Hepatocyte (in vitro differentiated cells): ENCODE results near the gene STARD13. TPM values are rescaled to one million over a fixed set of nuclear protein-coding genes. Genes with fewer than 3 reads are reported as not detected.

Source experiments
- DNase-seq: peaks from one replicate; pipeline ENCODE4 v3.0.0-alpha.2; 2016; ENCODE audit warnings: low spot score
- H2AFZ ChIP-seq: fragments of 200-600 bp; sonication (generic); 2 replicates; pipeline ENCODE4 v1.6.0; 2016; ENCODE audit warnings: antibody characterized with exemption, mild to moderate bottlenecking
- H3K27ac ChIP-seq: fragments of 200-600 bp; sonication (generic); 2 replicates; pipeline ENCODE4 v1.5.1; 2016; ENCODE audit warnings: mild to moderate bottlenecking
- H3K27me3 ChIP-seq: fragments of 200-600 bp; sonication (generic); 2 replicates; pipeline ENCODE4 v1.6.1; 2016
- H3K36me3 ChIP-seq: fragments of 200-600 bp; sonication (generic); replicated peaks from 2 replicates; pipeline ENCODE4 v1.5.1; 2016; ENCODE audit warnings: low read depth; ENCODE audit not compliant: insufficient read depth
- H3K4me1 ChIP-seq: fragments of 200-600 bp; sonication (generic); 2 replicates; pipeline ENCODE4 v1.5.1; 2016; ENCODE audit warnings: mild to moderate bottlenecking, moderate library complexity; ENCODE audit not compliant: insufficient read depth
- H3K4me2 ChIP-seq: fragments of 200-600 bp; sonication (generic); 2 replicates; pipeline ENCODE4 v1.6.0; 2016
- H3K4me3 ChIP-seq: fragments of 200-600 bp; sonication (generic); 2 replicates; pipeline ENCODE4 v1.5.1; 2016; ENCODE audit warnings: mild to moderate bottlenecking
- H3K79me2 ChIP-seq: fragments of 200-600 bp; sonication (generic); 2 replicates; pipeline ENCODE4 v1.6.0; 2017; ENCODE audit warnings: mild to moderate bottlenecking
- H3K9me2 ChIP-seq: fragments of 200-600 bp; sonication (generic); replicated peaks from 2 replicates; pipeline ENCODE4 v1.6.0; 2017; ENCODE audit warnings: mild to moderate bottlenecking; ENCODE audit not compliant: insufficient read depth
- H3K9me3 ChIP-seq: fragments of 200-600 bp; sonication (generic); 2 replicates; pipeline ENCODE4 v1.5.1; 2016; ENCODE audit warnings: low read depth, mild to moderate bottlenecking
- H4K20me1 ChIP-seq: fragments of 200-600 bp; sonication (generic); 2 replicates; pipeline ENCODE4 v1.6.0; 2016; ENCODE audit warnings: mild to moderate bottlenecking; ENCODE audit not compliant: insufficient read depth, poor library complexity, severe bottlenecking
- EZH2 ChIP-seq: fragments of 200-600 bp; sonication (generic); IDR thresholded peaks from 2 replicates; pipeline ENCODE4 v1.6.1; 2016; ENCODE audit warnings: antibody characterized with exemption, mild to moderate bottlenecking, borderline replicate concordance
- EZH2phosphoT487 ChIP-seq: fragments of 200-600 bp; sonication (generic); IDR thresholded peaks from one replicate; pipeline ENCODE4 v1.6.1; 2018; ENCODE audit warnings: antibody characterized with exemption, mild to moderate bottlenecking, low read depth, moderate library complexity; ENCODE audit not compliant: unreplicated experiment, severe bottlenecking
- WGBS: methylation state at CpG from one replicate; pipeline ENCODE4 v1.1.6; 2016; ENCODE audit warnings: low lambda C conversion rate; ENCODE audit errors: missing lambda C conversion rate; 5-methylcytosine and 5-hydroxymethylcytosine counted together
- polyA plus RNA-seq: library from polyadenylated mRNA; unstranded; fragments of >200 nt; fragmentation: Nextera tagmentation; extraction: Ambion mirVana; gene quantifications from 2 replicates; pipeline ENCODE4 v1.2.1, GENCODE V29; 2016
- total RNA-seq: library from RNA; depleted of rRNA; stranded (reverse); fragments of >200 nt; gene quantifications from 2 replicates; pipeline ENCODE4 v1.2.3, GENCODE V29; 2014
- TF ChIP-seq, protein P1 (sequence below): fragments of 200-600 bp; sonication (generic); IDR thresholded peaks from 2 replicates; pipeline ENCODE4 v1.5.1; 2016; ENCODE audit warnings: antibody characterized with exemption, mild to moderate bottlenecking; ENCODE audit not compliant: poor library complexity

STARD13 gene
- total and polyA plus RNA-seq, 2 experiments from 2014 or later, result 5.4 to 13.5 TPM

- Histone ChIP-seq H3K27ac (no peak overlapping the region), H3K4me2 (peak overlapping the region; percentile 13), H3K79me2 (no peaks in the 10 kb centered on the region), H2AFZ (no peak overlapping the region), H3K9me3 (no peaks in the 10 kb centered on the region), H3K4me3 (no peak overlapping the region), H3K4me1 (no peaks in the 10 kb centered on the region), H3K9me2 (no peaks in the 10 kb centered on the region), H3K36me3 (no peaks in the 10 kb centered on the region), H3K27me3 (no peaks in the 10 kb centered on the region), H4K20me1 (no peaks in the 10 kb centered on the region)
- DNase-seq, result no peak
- WGBS, result 50% methylated on average over 9 of the region's 9 CpGs
- TF ChIP-seq EZH2 (no peak), EZH2phosphoT487 (no peak)
- TF ChIP-seq, protein P1, sequence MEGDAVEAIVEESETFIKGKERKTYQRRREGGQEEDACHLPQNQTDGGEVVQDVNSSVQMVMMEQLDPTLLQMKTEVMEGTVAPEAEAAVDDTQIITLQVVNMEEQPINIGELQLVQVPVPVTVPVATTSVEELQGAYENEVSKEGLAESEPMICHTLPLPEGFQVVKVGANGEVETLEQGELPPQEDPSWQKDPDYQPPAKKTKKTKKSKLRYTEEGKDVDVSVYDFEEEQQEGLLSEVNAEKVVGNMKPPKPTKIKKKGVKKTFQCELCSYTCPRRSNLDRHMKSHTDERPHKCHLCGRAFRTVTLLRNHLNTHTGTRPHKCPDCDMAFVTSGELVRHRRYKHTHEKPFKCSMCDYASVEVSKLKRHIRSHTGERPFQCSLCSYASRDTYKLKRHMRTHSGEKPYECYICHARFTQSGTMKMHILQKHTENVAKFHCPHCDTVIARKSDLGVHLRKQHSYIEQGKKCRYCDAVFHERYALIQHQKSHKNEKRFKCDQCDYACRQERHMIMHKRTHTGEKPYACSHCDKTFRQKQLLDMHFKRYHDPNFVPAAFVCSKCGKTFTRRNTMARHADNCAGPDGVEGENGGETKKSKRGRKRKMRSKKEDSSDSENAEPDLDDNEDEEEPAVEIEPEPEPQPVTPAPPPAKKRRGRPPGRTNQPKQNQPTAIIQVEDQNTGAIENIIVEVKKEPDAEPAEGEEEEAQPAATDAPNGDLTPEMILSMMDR, result peak; percentile 25
Observed at GRCh38 chr13:33057019-33057780, 228.4 kb downstream of the STARD13 start.

DNA sequence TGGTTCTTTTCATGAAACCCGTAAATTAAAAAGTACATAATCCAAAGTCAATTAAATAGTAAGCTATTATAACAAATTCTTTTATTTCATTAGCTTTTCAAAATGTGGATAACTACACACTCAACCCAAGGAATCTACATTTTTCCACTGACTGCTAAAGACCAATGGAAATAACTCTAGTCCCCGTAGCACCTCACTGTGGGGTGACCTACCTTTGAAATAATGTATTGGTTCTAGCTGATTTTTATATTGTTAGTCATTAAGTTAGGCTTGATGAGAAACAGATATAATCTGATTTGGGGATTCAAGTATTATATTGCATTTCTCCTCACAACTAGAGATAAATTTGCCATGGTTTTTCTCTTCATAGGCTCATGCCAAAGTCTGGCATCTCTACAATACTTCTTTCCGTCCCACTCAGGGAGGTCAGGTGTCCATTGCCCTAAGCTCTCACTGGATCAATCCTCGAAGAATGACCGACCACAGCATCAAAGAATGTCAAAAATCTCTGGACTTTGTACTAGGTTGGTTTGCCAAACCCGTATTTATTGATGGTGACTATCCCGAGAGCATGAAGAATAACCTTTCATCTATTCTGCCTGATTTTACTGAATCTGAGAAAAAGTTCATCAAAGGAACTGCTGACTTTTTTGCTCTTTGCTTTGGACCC lies 232.0 kb downstream of the STARD13 start:
- H3K27ac ChIP-seq, result no peak overlapping the region
- no peaks in the 10 kb centered on the region for H3K36me3 ChIP-seq
- H4K20me1 ChIP-seq, result no peaks in the 10 kb centered on the region
- H3K27me3 ChIP-seq, result no peaks in the 10 kb centered on the region
- 78% methylated on average over 7 of the region's 7 CpGs for WGBS
- no peaks in the 10 kb centered on the region for H3K79me2 ChIP-seq
- DNase-seq, result no peak
- no peaks in the 10 kb centered on the region for H3K9me3 ChIP-seq
- no peak overlapping the region for H3K4me2 ChIP-seq
- H3K9me2 ChIP-seq, result no peaks in the 10 kb centered on the region
- H3K4me1 ChIP-seq, result no peaks in the 10 kb centered on the region
- no peak for TF ChIP-seq EZH2
- TF ChIP-seq, protein P1, result no peak
- TF ChIP-seq EZH2phosphoT487, result no peak
- H3K4me3 ChIP-seq, result no peak overlapping the region
- H2AFZ ChIP-seq, result no peak overlapping the region
